ENCODE data around the gene OLIG2.

OLIG2 gene

GRCh38 chr21:33025489-33026442 lies at the start of gene OLIG2:
Gene OLIG2, plus strand, starts transcription at chr21:33025935. Its CDS starts 928 bp downstream, at chr21:33026863.
- Histone ChIP-seq H3K27me3 (ENCODE audit: control insufficient read depth in 1 of 2, insufficient read depth in 2 of 2, low read length in 2 of 2) (peaks cover 63 to 90% of the 10 kb centered on the region in 2 donors), H3K27ac (ENCODE audit: low read depth, low read length) (no peak within 1 kb of the TSS), H3K4me1 (ENCODE audit: insufficient read depth, low read length) (peaks cover 17% of the 10 kb centered on the region), H3K36me3 (ENCODE audit: insufficient read depth, low read length) (no peaks in the 10 kb centered on the region), H3K9ac (ENCODE audit: low read length) (no peak within 1 kb of the TSS), H3K9me3 (ENCODE audit: low read length) (no peaks in the 10 kb centered on the region), H3K4me3 (ENCODE audit: low read depth in 1 of 2, low read length in 2 of 2) (no peak within 1 kb of the TSS)

- Histone ChIP-seq H3K36me3 (ENCODE audit: insufficient read depth, low read length) (no peaks in the 10 kb centered on the region), H3K27me3 (ENCODE audit: control insufficient read depth in 1 of 2, insufficient read depth in 2 of 2, low read length in 2 of 2) (peaks cover 0 to 14% of the 10 kb centered on the region in 2 donors), H3K4me1 (ENCODE audit: insufficient read depth, low read length) (no peaks in the 10 kb centered on the region), H3K27ac (ENCODE audit: low read depth, low read length) (no peak overlapping the region), H3K9ac (ENCODE audit: low read length) (no peak overlapping the region), H3K9me3 (ENCODE audit: low read length) (no peaks in the 10 kb centered on the region), H3K4me3 (ENCODE audit: low read depth in 1 of 2, low read length in 2 of 2) (no peak overlapping the region)
Observed at GRCh38 chr21:32976791-32977190, 48.9 kb upstream of the OLIG2 start.

GRCh38 chr21:32977216-32977615 lies 48.5 kb upstream of the OLIG2 start:
- Histone ChIP-seq H3K4me1 (ENCODE audit: insufficient read depth, low read length) (no peaks in the 10 kb centered on the region), H3K4me3 (ENCODE audit: low read depth in 1 of 2, low read length in 2 of 2) (no peak overlapping the region), H3K27me3 (ENCODE audit: control insufficient read depth in 1 of 2, insufficient read depth in 2 of 2, low read length in 2 of 2) (peaks cover 0 to 14% of the 10 kb centered on the region in 2 donors), H3K9ac (ENCODE audit: low read length) (no peak overlapping the region), H3K9me3 (ENCODE audit: low read length) (no peaks in the 10 kb centered on the region), H3K36me3 (ENCODE audit: insufficient read depth, low read length) (no peaks in the 10 kb centered on the region), H3K27ac (ENCODE audit: low read depth, low read length) (no peak overlapping the region)

GRCh38 chr21:32978331-32979270 lies 47.1 kb upstream of the OLIG2 start:
- Histone ChIP-seq H3K27ac (ENCODE audit: low read depth, low read length) (no peak overlapping the region), H3K27me3 (ENCODE audit: control insufficient read depth in 1 of 2, insufficient read depth in 2 of 2, low read length in 2 of 2) (peaks cover 0 to 14% of the 10 kb centered on the region in 2 donors), H3K9me3 (ENCODE audit: low read length) (no peaks in the 10 kb centered on the region), H3K36me3 (ENCODE audit: insufficient read depth, low read length) (no peaks in the 10 kb centered on the region), H3K4me1 (ENCODE audit: insufficient read depth, low read length) (no peaks in the 10 kb centered on the region), H3K9ac (ENCODE audit: low read length) (no peak overlapping the region), H3K4me3 (ENCODE audit: low read depth in 1 of 2, low read length in 2 of 2) (no peak overlapping the region)

- Histone ChIP-seq H3K4me1 (ENCODE audit: insufficient read depth, low read length) (no peaks in the 10 kb centered on the region), H3K9me3 (ENCODE audit: low read length) (no peaks in the 10 kb centered on the region), H3K27ac (ENCODE audit: low read depth, low read length) (no peak overlapping the region), H3K27me3 (ENCODE audit: control insufficient read depth in 1 of 2, insufficient read depth in 2 of 2, low read length in 2 of 2) (peaks cover 0 to 14% of the 10 kb centered on the region in 2 donors), H3K4me3 (ENCODE audit: low read depth in 1 of 2, low read length in 2 of 2) (no peak overlapping the region), H3K36me3 (ENCODE audit: insufficient read depth, low read length) (no peaks in the 10 kb centered on the region), H3K9ac (ENCODE audit: low read length) (no peak overlapping the region)
Observed at GRCh38 chr21:32979598-32980268, 46.0 kb upstream of the OLIG2 start.

- H3K4me3 ChIP-seq (ENCODE audit: low read depth in 1 of 2, low read length in 2 of 2): no peak overlapping the region
- H3K9me3 ChIP-seq (ENCODE audit: low read length): no peaks in the 10 kb centered on the region
- no peak overlapping the region for H3K9ac ChIP-seq (ENCODE audit: low read length)
- H3K36me3 ChIP-seq (ENCODE audit: insufficient read depth, low read length): no peaks in the 10 kb centered on the region
- H3K27ac ChIP-seq (ENCODE audit: low read depth, low read length): no peak overlapping the region
- no peaks in the 10 kb centered on the region for H3K4me1 ChIP-seq (ENCODE audit: insufficient read depth, low read length)
- H3K27me3 ChIP-seq (ENCODE audit: control insufficient read depth in 1 of 2, insufficient read depth in 2 of 2, low read length in 2 of 2): peaks cover 0 to 14% of the 10 kb centered on the region in 2 donors
Observed at GRCh38 chr21:32981096-32981495, 44.6 kb upstream of the OLIG2 start.

GRCh38 chr21:32990666-32991065 lies 35.1 kb upstream of the OLIG2 start:
- Histone ChIP-seq H3K27me3 (ENCODE audit: control insufficient read depth in 1 of 2, insufficient read depth in 2 of 2, low read length in 2 of 2) (peaks cover 0 to 3% of the 10 kb centered on the region in 2 donors), H3K4me3 (ENCODE audit: low read depth in 1 of 2, low read length in 2 of 2) (no peak overlapping the region), H3K9ac (ENCODE audit: low read length) (no peak overlapping the region), H3K36me3 (ENCODE audit: insufficient read depth, low read length) (no peaks in the 10 kb centered on the region), H3K4me1 (ENCODE audit: insufficient read depth, low read length) (no peaks in the 10 kb centered on the region), H3K9me3 (ENCODE audit: low read length) (peaks cover 5% of the 10 kb centered on the region), H3K27ac (ENCODE audit: low read depth, low read length) (no peak overlapping the region)

- Histone ChIP-seq H3K9me3 (ENCODE audit: low read length) (peaks cover 5% of the 10 kb centered on the region), H3K4me1 (ENCODE audit: insufficient read depth, low read length) (no peaks in the 10 kb centered on the region), H3K27ac (ENCODE audit: low read depth, low read length) (no peak overlapping the region), H3K9ac (ENCODE audit: low read length) (no peak overlapping the region), H3K36me3 (ENCODE audit: insufficient read depth, low read length) (no peaks in the 10 kb centered on the region), H3K4me3 (ENCODE audit: low read depth in 1 of 2, low read length in 2 of 2) (no peak overlapping the region), H3K27me3 (ENCODE audit: control insufficient read depth in 1 of 2, insufficient read depth in 2 of 2, low read length in 2 of 2) (peaks cover 0 to 3% of the 10 kb centered on the region in 2 donors)
Observed at GRCh38 chr21:32991361-32991760, 34.4 kb upstream of the OLIG2 start.

- no peak overlapping the region for H3K9ac ChIP-seq (ENCODE audit: low read length)
- H3K36me3 ChIP-seq (ENCODE audit: insufficient read depth, low read length): no peaks in the 10 kb centered on the region
- peaks cover 0 to 3% of the 10 kb centered on the region in 2 donors for H3K27me3 ChIP-seq (ENCODE audit: control insufficient read depth in 1 of 2, insufficient read depth in 2 of 2, low read length in 2 of 2)
- no peaks in the 10 kb centered on the region for H3K9me3 ChIP-seq (ENCODE audit: low read length)
- H3K4me3 ChIP-seq (ENCODE audit: low read depth in 1 of 2, low read length in 2 of 2): no peak overlapping the region
- no peak overlapping the region for H3K27ac ChIP-seq (ENCODE audit: low read depth, low read length)
- H3K4me1 ChIP-seq (ENCODE audit: insufficient read depth, low read length): no peaks in the 10 kb centered on the region
Observed at GRCh38 chr21:32993894-32994293, 31.8 kb upstream of the OLIG2 start.

- H3K27ac ChIP-seq (ENCODE audit: low read depth, low read length): no peak overlapping the region
- no peaks in the 10 kb centered on the region for H3K36me3 ChIP-seq (ENCODE audit: insufficient read depth, low read length)
- H3K4me3 ChIP-seq (ENCODE audit: low read depth in 1 of 2, low read length in 2 of 2): no peak overlapping the region
- no peaks in the 10 kb centered on the region for H3K4me1 ChIP-seq (ENCODE audit: insufficient read depth, low read length)
- no peak overlapping the region for H3K9ac ChIP-seq (ENCODE audit: low read length)
- H3K9me3 ChIP-seq (ENCODE audit: low read length): no peaks in the 10 kb centered on the region
- peaks cover 0 to 3% of the 10 kb centered on the region in 2 donors for H3K27me3 ChIP-seq (ENCODE audit: control insufficient read depth in 1 of 2, insufficient read depth in 2 of 2, low read length in 2 of 2)
Observed at GRCh38 chr21:32994305-32994704, 31.4 kb upstream of the OLIG2 start.

- Histone ChIP-seq H3K4me3 (ENCODE audit: low read depth in 1 of 2, low read length in 2 of 2) (no peak overlapping the region), H3K9ac (ENCODE audit: low read length) (no peak overlapping the region), H3K9me3 (ENCODE audit: low read length) (no peaks in the 10 kb centered on the region), H3K27ac (ENCODE audit: low read depth, low read length) (no peak overlapping the region), H3K4me1 (ENCODE audit: insufficient read depth, low read length) (no peaks in the 10 kb centered on the region), H3K36me3 (ENCODE audit: insufficient read depth, low read length) (no peaks in the 10 kb centered on the region), H3K27me3 (ENCODE audit: control insufficient read depth in 1 of 2, insufficient read depth in 2 of 2, low read length in 2 of 2) (no peaks in the 10 kb centered on the region)
Observed at GRCh38 chr21:33007747-33008146, 18.0 kb upstream of the OLIG2 start.
